ENCODE data around the gene ABCD1. TPM values are rescaled to one million over a fixed set of nuclear protein-coding genes. Genes with fewer than 3 reads are reported as not detected.
"Not testable (repeated sequence)": the region's sequence is repeated elsewhere in the genome, so short reads cannot be mapped to it uniquely, and the experiment has no call there.

The ABCD1 gene
- polyA plus RNA-seq, 1 donor from 2014 or later, result 3.6 TPM

- peaks cover 3% of the 10 kb centered on the region for H3K27me3 Mint-ChIP-seq
These were observed 23.7 kb upstream of the ABCD1 start for GRCh38 chrX:153700967-153701366.

GRCh38 chrX:153701706-153702105, 22.9 kb upstream of the ABCD1 start:
- Mint-ChIP-seq H3K4me1 (no peaks in the 10 kb centered on the region), H3K4me3 (no peak overlapping the region), H3K9me3 (no peaks in the 10 kb centered on the region), H3K27ac (no peak overlapping the region), H3K36me3 (no peaks in the 10 kb centered on the region), H3K27me3 (peaks cover 6% of the 10 kb centered on the region)

More at GRCh38 chrX:153700967-153701366, 23.7 kb upstream of the ABCD1 start:
- Mint-ChIP-seq H3K9me3 (no peaks in the 10 kb centered on the region), H3K27ac (no peak overlapping the region), H3K4me1 (no peaks in the 10 kb centered on the region), H3K36me3 (no peaks in the 10 kb centered on the region), H3K4me3 (no peak overlapping the region)

GRCh38 chrX:153702336-153703035, 22.2 kb upstream of the ABCD1 start:
- Mint-ChIP-seq H3K27ac (no peak overlapping the region), H3K9me3 (no peaks in the 10 kb centered on the region), H3K27me3 (peaks cover 6% of the 10 kb centered on the region), H3K36me3 (no peaks in the 10 kb centered on the region), H3K4me1 (no peaks in the 10 kb centered on the region), H3K4me3 (no peak overlapping the region)

- Mint-ChIP-seq H3K4me3 (no peak overlapping the region), H3K4me1 (peaks cover 0 to 2% (median 0%) of the 10 kb centered on the region in 3 donors), H3K36me3 (no peaks in the 10 kb centered on the region), H3K27me3 (peaks cover 8% of the 10 kb centered on the region), H3K9me3 (no peaks in the 10 kb centered on the region), H3K27ac (no peak overlapping the region)
These were observed 21.7 kb upstream of the ABCD1 start for GRCh38 chrX:153703036-153703370.

- Mint-ChIP-seq H3K4me1 (peaks cover 0 to 4% (median 0%) of the 10 kb centered on the region in 3 donors), H3K9me3 (no peaks in the 10 kb centered on the region), H3K27me3 (peaks cover 7% of the 10 kb centered on the region), H3K27ac (no peak overlapping the region), H3K4me3 (no peak overlapping the region), H3K36me3 (no peaks in the 10 kb centered on the region)
These were observed 20.6 kb upstream of the ABCD1 start for GRCh38 chrX:153704021-153704526.

- H3K27me3 Mint-ChIP-seq, H3K4me3 Mint-ChIP-seq, H3K4me1 Mint-ChIP-seq, H3K27ac Mint-ChIP-seq, H3K9me3 Mint-ChIP-seq, H3K36me3 Mint-ChIP-seq: not testable (repeated sequence)
These were observed 19.8 kb upstream of the ABCD1 start for GRCh38 chrX:153704631-153705402.

- not testable (repeated sequence) for H3K27ac Mint-ChIP-seq, H3K4me1 Mint-ChIP-seq, H3K9me3 Mint-ChIP-seq
These were observed 19.1 kb upstream of the ABCD1 start for GRCh38 chrX:153705403-153706060.

GRCh38 chrX:153706799-153707198, 17.9 kb upstream of the ABCD1 start:
- H3K27ac Mint-ChIP-seq, result no peak overlapping the region
- H3K27me3 Mint-ChIP-seq, result peaks cover 8% of the 10 kb centered on the region
- no peaks in the 10 kb centered on the region for H3K9me3 Mint-ChIP-seq
- H3K4me3 Mint-ChIP-seq, result no peak overlapping the region
- no peaks in the 10 kb centered on the region for H3K36me3 Mint-ChIP-seq
- peaks cover 0 to 4% (median 0%) of the 10 kb centered on the region in 3 donors for H3K4me1 Mint-ChIP-seq

More at GRCh38 chrX:153705403-153706060, 19.1 kb upstream of the ABCD1 start:
- not testable (repeated sequence) for H3K36me3 Mint-ChIP-seq, H3K4me3 Mint-ChIP-seq, H3K27me3 Mint-ChIP-seq

- Mint-ChIP-seq H3K9me3 (no peaks in the 10 kb centered on the region), H3K4me1 (peaks cover 0 to 4% (median 0%) of the 10 kb centered on the region in 3 donors), H3K27me3 (peaks cover 8% of the 10 kb centered on the region), H3K4me3 (no peak overlapping the region), H3K27ac (no peak overlapping the region), H3K36me3 (no peaks in the 10 kb centered on the region)
These were observed 17.2 kb upstream of the ABCD1 start for GRCh38 chrX:153707406-153707805.

GRCh38 chrX:153708415-153708814, 16.2 kb upstream of the ABCD1 start:
- Mint-ChIP-seq H3K27me3 (peaks cover 8% of the 10 kb centered on the region), H3K4me3 (no peak overlapping the region), H3K4me1 (peaks cover 0 to 4% (median 0%) of the 10 kb centered on the region in 3 donors), H3K36me3 (no peaks in the 10 kb centered on the region), H3K27ac (no peak overlapping the region), H3K9me3 (peaks cover 0 to under 1% (median 0%) of the 10 kb centered on the region in 3 donors)

GRCh38 chrX:153709726-153710674, 14.7 kb upstream of the ABCD1 start:
- Mint-ChIP-seq H3K27me3 (peaks cover 8% of the 10 kb centered on the region), H3K36me3 (no peaks in the 10 kb centered on the region), H3K9me3 (peaks cover 0 to 3% (median 0%) of the 10 kb centered on the region in 3 donors), H3K4me3 (no peak overlapping the region), H3K27ac (no peak overlapping the region), H3K4me1 (peaks cover 0 to 4% (median 0%) of the 10 kb centered on the region in 3 donors)

- no peak overlapping the region for H3K4me3 Mint-ChIP-seq
- no peak overlapping the region for H3K27ac Mint-ChIP-seq
- no peaks in the 10 kb centered on the region for H3K36me3 Mint-ChIP-seq
- peaks cover 0 to 3% (median 0%) of the 10 kb centered on the region in 3 donors for H3K9me3 Mint-ChIP-seq
- H3K27me3 Mint-ChIP-seq, result peaks cover 3% of the 10 kb centered on the region
- H3K4me1 Mint-ChIP-seq, result peaks cover 0 to 4% (median 0%) of the 10 kb centered on the region in 3 donors
These were observed 10.4 kb upstream of the ABCD1 start for GRCh38 chrX:153714256-153714655.

- Mint-ChIP-seq H3K9me3 (peaks cover 0 to 3% (median 0%) of the 10 kb centered on the region in 3 donors), H3K27ac (no peak overlapping the region), H3K36me3 (no peaks in the 10 kb centered on the region), H3K4me1 (peaks cover 0 to 9% (median 4%) of the 10 kb centered on the region in 3 donors), H3K4me3 (no peak overlapping the region), H3K27me3 (no peaks in the 10 kb centered on the region)
These were observed 7.2 kb upstream of the ABCD1 start for GRCh38 chrX:153717445-153717844.

- peak overlapping the region in 1 of 4 donors; percentile 38 for H3K4me3 Mint-ChIP-seq
- H3K27ac Mint-ChIP-seq, result no peak overlapping the region
- no peaks in the 10 kb centered on the region for H3K27me3 Mint-ChIP-seq
- peaks cover 0 to 13% (median 4%) of the 10 kb centered on the region in 3 donors for H3K4me1 Mint-ChIP-seq
- H3K9me3 Mint-ChIP-seq, result no peaks in the 10 kb centered on the region
- no peaks in the 10 kb centered on the region for H3K36me3 Mint-ChIP-seq
These were observed 5.4 kb upstream of the ABCD1 start for GRCh38 chrX:153719238-153719637.
